HG03457 (cell line): ENCODE measurements around the gene RBM6.

Experiments used
- ATAC-seq: cut with Tn5 transposase; IDR thresholded peaks from one replicate; pipeline ENCODE4 v1.9.1; 2021; ENCODE audit warnings: moderate number of reproducible peaks; ENCODE audit not compliant: unreplicated experiment

The RBM6 gene

DNA sequence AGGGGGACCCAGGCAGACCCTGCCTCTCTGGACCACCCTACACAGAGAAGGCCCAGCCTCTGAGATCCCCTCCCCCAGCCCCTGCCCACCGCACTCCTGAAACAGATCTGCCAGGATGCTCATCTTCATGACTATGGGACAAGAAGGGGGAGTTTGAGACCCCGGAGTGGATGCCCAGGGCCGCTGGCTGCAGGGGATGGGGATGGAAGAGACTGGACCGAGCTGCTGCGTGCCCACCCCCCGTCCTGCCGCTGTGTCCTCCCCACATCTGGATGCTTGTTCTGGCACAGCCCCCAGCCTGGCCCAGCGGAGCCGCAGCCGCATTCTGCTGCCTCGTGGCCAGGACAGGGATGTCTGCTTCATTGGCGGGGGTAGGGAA lies 184.8 kb downstream of the RBM6 start:
- no peak for ATAC-seq

DNA sequence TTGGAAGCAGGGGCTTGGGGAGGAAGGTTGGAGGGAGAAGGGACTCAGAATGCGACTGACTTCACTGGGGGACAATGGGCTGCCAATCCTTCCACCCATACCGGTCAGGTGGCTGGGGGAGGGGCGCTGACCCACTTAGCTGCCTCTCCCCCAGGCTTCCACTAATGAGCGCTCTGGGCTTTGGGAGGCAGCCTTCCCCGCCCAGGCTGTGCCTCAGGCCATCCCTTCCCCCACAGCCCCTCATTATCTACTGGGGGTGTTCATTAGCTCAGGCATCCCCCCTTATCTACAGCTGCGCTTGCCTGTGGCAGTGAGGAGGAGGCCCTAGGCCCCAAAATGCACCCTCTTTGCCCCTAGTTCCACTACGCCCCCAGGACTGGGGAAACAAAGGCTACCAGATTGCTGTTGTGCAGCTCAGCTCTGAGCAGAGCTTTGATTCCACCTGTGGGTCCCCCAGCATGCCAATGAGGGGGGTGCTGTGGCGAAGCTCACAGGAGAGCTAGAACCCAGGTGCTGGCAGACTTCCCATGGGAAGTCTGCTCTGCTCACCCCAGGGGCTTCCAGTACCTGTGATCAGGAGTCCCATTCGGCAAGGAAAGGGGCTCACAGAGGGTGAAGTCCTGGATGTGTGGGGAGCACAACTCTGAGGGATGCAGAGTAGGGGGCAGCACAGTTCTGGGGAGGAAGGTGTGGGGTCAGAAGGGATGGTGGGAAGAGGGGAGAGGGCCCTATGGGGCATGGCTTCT lies 185.8 kb downstream of the RBM6 start:
- no peak for ATAC-seq

DNA sequence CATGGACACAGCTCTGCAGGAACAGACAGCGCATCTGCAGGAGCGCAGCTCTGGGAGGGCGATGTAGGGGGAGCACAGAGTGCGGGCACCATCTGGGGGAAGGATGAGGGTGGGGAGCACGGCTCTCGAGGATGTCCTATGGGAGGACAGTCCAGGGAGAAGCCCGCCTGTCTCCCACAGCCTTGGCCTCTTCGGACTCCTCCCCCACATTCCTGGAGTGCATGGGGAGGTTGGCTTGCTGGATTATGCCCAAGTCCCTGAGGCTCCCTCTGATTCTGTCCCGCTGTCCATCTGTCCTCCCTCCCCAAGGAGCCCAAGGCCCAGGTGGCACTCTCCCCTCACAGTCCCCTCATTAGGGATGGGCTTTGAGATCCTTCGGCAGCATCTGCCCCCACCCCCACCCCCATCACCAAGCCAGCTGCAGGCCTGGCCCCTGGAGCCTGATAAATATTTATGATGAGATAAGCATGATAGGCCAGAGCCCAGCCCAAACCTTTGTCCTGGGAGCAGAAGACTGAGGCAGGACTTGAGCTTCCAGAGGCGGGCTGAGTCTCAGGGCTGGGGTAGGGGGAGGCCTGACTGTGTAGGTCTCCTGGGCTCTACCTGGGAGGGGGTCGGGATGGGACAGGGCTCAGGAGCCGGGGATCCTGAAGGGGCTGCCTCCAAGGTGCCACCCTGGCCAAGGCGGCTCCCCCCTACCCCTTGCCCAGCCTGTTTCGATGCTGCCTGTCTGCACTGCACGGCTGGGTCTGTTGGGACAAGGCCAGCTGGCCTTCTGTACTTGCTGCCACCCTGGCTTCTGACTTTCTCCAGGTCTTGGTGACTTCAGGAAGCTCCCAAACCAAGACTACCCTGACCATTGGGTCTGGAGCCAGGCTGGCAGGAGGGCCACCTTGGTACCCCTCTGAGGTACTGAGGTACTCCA lies 186.6 kb downstream of the RBM6 start:
- no peak for ATAC-seq
